Activated CD8-positive, alpha-beta memory T cell treated with anti-CD3 and anti-CD28 coated beads, Interleukin-2, amount 50 U/mL, for 24 hours (primary cell): ENCODE measurements around the gene CGNL1.

ENCODE experiments used
- DNase-seq: peaks from one replicate; pipeline ENCODE4 v3.0.0-alpha.2; 2020; ENCODE audit errors: extremely low read depth

Gene CGNL1

DNA sequence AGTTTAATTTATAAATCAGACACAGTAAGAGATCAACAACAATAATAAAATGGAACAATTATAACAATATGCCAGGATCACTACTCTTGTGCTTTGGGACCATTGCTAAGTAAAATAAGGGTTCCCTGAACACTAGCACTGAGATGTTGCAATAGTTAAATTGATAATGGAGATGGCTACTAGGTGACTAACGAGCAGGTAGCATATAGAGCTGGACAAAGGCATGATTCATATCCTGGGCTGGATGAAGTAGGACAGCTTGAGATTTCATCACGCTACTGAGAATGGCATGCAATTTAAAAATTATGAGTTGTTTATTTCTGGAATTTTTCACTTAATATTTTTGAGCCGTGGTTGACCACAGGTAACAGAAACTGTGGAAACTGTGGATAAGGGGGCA lies 194.7 kb downstream of the CGNL1 start:
- DNase-seq: no peak

DNA sequence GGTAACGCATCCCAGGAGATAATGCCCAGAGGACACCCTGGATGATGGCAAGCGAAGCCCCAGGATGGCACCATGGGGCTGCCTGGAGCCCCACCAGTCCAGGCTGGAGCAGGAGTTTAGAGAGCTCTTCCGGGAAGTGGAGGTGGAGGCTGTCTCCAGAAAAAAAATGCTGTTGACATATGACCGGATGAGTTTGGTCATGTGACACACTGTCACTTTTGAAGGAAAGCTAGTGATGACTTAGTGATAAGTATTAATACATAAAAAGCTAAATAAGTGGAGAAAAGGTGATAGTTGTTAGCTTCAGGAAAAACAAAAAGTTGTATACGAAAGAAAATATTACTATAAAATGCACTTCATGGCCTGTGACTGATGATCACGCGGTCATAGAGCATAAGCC lies 195.4 kb downstream of the CGNL1 start:
- DNase-seq: no peak

DNA sequence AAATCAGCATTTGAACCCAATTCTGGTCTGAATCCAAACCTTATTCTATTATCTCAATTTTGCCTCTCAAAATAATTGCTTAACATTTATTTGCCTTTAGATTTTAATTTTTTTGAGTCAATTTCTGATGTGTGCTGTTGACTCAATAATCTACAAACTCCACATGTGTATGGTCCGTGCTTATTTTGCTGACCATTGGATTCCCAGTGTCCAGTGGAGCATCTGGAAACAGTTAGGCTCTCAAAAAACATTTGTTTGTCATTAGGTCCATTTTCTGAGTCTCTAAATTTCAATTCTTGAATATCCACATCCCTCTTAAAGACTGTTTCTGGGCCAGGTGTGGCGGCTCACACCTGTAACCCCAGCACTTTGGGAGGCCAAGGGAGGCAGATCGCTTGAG lies 196.2 kb downstream of the CGNL1 start:
- no peak for DNase-seq

DNA sequence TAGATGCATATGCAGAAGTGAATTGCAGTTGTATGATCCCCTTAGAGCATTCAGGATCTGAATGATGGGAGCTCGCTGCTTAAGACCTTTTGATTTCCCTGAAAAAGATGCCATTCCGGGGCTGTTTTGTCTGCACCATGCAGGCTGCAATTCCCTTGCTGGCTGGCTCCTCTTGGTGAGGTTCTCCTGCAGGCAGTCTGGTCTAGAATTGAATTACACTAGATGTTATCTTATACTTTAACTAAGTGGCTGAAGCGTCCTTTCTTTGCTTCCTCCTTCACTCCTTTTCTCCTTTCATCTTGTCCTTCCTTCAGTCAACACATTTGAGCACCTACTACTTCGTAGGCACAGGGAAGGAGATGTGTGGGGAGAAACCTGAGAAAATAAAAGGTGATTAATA lies 196.8 kb downstream of the CGNL1 start:
- no peak for DNase-seq

DNA sequence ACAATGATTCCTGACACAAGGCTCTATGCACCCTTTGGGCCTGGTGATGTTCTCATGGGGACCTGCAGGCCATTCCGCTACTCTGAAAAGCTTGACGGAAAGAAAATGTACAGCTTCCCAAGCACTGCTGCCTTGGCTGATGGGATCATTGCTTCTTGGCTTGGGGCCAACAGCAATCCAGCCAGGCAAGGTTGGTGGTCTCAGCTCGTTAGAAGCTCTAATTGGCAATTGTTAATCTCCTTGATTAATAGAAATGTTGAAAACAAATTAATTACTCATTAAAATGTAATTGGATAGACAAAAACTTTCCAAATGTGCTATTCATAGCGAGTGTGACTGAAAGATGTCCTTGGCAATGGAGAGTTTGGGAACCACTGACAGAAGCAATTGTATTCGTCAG lies 199.1 kb downstream of the CGNL1 start:
- DNase-seq: no peak

DNA sequence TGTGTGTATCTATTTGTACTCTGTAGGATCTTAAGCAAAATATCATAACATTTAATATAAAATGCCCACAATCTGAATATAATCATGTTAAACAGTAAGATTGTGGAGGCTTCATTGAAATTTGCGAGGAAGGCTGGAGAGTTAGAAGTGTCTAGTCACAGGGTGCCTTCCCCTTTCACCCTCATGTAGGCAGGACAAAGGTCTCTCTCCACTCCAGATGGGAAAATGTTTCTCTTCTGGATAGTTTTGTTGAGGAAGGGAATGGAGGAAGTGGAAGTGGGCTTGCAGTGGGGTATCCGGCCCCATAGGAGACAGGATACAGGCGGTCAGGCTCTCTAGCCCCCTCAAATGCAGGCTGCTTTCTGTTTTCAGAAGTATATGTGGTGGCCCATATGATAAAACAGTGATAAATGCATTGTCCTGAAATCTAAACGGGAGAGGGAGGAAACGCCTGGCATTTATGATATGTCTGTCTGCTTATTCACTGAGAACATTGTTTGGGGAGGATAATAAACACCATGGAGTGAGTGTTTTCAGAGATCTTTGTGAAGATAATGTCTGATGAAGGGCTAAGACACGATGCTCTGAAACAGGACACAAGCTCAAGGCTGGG lies 202.1 kb downstream of the CGNL1 start:
- no peak for DNase-seq

DNA sequence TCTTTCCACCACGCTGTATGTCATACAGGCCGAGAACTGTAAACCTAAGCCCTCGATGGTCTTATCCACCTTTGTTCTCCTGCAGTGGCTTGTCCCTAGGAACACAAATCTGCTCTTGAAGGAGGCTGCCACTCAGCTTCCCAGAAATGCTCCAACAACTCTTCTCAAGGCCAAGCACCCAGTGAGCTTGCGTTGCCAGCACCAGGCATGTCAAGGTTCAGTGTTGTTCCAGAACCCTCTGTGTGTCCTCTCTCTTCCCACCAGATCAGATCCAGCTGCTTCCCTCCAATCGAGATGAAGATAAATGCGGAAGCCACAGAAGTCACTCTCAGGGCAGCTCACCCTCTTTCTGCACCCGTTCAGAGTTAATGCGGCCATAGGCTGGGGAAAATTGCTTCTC lies 204.1 kb downstream of the CGNL1 start:
- DNase-seq: no peak

DNA sequence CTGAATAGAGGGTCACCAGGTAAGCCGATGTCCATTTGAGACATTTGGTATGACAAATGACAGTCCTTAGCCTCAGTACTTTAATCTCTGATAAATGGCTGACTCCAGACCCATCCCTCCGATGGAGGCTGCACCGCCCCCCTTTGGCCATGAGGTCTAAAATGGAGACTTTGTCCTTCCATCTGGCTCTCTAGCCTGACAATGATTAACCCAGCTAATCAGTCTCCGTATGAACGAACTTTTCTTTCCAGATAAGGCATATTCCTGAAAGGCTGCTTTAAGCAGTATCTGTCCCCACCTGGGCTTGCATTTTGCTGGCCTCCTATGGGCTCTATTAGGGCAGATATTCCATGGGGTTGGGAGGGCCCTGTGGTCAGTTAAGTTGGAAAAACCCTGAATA lies 204.6 kb downstream of the CGNL1 start:
- no peak for DNase-seq

DNA sequence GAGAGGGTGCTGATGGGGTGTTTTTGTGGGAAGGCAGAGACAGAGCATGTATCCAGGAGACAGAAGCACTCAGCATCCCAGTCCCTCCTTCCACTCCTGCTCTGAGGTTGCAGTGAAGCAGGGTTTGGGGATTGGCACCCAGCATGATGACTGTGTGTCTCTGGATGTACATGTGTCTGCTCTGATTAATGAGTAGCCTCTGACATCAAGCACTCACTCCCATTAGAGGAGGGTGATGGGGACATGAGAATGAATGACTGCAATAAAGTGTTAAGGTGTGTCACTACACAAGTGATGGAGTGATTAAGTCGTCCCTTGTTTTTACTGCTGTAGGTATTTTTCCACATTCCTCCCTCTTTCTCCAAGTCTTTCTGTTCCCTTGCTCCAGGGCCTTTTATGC lies 205.8 kb downstream of the CGNL1 start:
- no peak for DNase-seq

DNA sequence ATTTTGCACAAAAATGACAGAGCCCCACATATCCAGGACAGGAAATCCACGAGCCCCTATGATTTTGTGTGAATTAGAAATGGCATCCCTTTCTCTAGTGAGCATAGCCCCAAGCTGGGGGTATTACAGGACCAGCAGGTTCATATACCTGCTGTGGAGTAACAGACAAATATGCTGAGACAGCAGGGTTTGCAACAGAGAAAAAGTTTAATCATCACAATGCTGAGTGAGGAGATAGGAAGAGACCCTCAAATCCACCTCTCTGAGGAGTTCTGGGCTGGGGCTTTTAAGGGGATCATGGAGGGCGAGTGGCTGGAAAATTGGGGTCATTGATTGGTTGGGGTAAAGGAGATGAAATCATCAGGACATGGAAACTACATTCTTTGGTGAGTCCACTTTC lies 207.0 kb downstream of the CGNL1 start:
- DNase-seq: no peak

DNA sequence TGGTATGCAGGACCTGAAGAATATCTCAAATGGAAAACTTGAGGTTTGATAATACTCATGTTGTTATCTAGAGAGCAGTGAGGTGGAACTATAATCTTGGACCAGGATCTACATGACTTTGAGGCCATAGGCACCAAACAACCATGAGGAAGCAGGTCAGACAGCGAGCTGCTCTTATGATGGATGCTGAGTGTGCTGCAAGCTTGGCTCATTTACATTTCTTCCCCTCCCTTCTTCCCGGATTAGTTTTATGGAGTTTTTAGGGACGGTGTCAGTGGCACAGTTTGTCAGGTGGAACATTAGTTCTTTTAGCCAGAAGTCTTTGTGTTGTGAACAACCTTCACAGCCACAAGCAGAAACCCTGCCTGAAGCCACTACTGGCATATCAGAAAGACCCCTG lies 207.4 kb downstream of the CGNL1 start:
- DNase-seq: no peak

DNA sequence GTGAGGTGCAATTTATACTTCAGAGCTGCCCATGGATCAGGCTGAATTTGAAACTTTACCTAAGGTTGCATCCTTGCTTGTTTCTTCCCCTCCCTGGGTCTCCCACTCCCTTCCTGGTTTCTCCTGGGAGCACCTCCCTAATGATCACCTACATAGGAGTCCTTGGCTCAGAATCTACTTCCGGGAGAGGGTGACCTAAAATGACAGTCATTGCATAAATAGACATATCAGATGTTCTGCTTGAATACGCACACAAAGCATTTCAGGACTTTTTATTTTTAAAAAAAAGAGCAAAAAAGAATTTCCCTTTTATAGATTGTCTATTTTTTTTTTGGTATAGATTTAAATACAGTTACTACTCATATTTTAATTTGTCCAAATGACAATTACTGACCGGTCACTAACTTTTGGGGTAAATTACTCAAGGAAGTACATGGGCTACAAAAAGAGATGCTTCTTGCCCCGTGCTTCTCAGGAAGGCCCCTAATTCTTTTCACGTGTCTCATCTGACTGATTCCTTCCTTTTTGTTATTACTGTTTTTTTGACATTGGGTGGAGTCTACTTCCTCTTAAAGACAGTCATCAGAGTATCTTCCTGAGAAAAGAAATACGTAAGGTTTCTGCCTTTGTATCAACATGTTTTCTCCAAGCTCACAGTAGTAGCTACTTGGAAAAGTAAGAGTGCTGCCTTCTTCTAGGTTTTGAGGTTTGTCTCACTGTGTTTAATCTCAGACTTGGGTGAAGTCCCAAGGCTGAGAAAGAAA lies 210.5 kb downstream of the CGNL1 start:
- no peak for DNase-seq

DNA sequence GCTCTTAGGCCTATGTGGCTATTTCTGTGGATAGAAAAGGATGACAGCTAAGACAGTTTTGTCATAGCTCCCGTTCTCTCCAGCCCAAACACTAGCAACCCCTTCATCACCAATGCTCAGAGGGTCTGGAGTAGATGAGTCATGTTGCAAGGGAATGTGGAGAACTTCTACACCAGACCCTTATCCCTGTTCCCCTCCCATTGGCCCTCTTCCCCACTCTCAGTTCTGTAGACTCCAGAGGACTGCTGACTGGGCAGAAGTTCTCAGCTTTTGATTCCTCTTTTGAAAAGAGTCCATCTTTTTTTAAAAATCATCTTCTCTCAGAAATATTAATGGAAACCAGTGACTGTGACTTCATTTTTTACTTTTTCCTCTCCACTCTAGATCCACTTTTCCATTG lies 213.0 kb downstream of the CGNL1 start:
- no peak for DNase-seq

DNA sequence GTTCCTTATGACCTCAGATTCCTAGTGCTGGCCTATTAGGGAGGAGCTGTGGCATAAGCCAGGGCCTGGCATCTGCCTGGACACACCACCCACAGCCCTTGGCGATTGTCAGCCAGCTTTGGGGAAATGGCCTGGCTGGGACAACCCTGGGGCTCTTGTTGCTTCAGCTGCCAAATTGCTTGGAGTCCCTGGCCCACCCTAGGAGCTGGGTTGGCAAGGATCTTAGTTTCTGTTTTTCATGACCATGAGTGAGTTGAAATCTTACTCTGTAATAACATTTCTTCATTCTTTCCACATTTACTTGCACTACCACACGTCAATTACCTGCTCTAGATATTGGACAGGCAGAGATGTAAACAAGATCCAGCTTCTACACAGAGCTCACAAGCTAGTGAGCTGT lies 213.4 kb downstream of the CGNL1 start:
- no peak for DNase-seq

DNA sequence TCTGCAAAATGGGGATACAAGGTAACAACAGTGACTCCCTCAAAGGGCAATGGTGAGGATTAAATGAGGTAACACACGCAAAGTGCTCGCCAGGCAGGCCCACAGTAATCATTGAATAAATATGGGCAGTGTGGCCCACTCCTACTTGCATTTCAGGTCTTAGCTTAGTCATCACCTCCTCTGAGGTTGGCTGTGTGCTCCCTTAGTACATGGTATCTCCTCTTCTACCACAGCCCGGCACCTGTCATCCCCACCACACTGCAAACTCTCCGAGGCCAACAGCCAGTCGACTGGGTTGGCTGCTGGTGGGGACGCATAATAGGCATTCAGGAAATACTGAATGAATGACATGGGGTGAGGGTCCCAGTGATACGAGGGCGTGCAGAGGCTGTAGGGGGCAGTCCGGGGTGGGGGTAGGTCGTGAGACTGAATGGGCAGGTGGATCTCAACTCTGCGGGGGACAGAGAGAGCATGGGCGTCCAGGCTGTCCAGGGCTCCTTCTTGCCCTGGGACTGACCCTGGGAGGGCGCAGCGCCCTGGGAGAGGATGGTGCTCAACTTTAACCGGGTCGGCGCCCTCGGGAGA lies 215.0 kb downstream of the CGNL1 start:
- DNase-seq: no peak

DNA sequence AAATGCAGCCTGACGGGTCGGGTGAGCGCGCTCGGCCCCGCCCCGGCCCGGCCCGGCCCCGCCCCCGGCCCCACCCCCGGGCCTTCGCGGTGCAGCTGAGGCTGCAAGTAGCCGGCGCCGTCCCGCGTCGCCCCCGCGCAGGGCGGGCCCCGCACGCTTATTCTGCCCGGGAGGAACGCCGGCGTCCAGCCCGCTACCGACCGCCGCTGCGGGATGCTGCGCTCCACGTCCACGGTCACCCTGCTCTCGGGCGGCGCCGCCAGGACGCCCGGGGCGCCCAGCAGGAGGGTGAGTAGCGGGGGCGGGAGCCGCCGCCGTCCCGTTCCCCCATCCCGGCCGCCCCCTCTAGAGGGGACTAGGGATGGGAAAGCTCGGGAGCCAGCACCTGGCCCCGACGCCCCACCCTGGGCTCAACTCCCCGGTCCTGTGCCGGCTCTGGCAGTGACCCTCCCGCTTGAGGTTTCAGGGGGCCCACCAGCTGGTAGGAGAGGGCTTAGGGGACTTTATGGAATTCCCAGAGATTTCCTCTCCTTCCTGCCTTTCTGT lies 215.6 kb downstream of the CGNL1 start, which contains the start of gene MYZAP:
Gene MYZAP (plus strand): TSS at position 83 of the 546 bp plus-strand sequence. CDS start 131 bp downstream, at position 214.
- no peak for DNase-seq

DNA sequence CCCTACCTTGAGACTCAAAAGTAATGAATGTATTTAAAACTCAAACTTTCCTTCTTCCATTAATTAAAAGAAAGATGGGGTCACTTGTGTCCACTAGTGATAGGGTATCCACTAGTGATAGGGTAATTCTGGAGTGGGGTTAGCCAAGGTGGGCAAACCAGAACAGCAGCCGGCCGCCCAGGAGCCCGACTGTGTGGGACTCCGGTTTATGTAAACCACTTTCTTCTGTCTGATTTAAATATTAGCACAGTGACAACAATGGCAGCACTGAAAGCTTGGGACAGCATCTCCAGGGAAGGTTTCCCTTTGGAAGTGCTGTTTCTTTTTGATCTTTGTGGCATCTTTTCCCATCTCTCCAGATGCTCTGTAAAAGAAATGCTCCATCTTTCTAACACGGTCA lies 216.1 kb downstream of the CGNL1 start:
- DNase-seq: no peak

DNA sequence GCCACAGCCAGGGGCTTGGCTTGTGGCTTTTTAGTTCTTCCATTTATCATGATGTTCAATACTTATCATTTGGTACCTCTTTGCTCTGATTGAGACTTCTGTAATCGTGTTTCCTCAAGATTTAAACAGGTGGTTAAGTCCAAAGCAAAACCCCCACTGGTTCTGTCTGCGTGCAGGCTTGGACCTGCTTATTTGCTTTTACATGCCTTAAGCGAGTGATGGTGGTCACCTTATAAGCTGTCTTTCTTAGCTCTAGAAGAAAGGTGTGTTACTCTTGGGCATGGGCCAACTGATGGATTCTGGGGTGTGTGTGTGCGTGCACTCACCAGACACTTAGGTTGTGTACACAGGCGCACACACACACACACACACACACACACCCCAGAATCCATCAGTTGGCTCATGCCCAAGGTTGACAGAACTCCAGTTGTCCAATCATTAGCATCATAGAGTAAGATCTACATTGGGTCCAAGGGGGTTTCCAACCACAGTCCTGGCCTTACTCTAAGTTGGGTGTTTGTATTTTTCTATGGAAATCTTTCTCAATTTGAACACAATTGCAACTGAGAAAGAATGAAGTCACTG lies 216.6 kb downstream of the CGNL1 start:
- DNase-seq: no peak

DNA sequence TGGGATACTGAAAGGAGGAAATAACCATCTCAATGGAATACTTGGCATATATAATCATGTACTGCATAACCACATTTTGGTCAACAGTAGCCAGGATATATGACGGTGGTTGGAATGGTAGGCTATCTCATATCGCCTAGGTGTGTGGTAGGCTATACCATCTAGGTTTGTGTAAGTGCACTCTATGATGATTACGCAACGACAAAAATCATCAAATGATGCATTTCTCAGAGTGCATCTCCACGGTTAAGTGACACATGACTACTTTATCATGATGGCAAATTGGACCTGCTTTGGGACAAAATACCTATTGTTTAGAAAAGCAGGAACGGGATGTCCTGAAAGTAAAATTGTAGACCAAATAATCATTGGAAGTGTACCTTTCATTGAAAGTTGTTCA lies 218.2 kb downstream of the CGNL1 start:
- no peak for DNase-seq

DNA sequence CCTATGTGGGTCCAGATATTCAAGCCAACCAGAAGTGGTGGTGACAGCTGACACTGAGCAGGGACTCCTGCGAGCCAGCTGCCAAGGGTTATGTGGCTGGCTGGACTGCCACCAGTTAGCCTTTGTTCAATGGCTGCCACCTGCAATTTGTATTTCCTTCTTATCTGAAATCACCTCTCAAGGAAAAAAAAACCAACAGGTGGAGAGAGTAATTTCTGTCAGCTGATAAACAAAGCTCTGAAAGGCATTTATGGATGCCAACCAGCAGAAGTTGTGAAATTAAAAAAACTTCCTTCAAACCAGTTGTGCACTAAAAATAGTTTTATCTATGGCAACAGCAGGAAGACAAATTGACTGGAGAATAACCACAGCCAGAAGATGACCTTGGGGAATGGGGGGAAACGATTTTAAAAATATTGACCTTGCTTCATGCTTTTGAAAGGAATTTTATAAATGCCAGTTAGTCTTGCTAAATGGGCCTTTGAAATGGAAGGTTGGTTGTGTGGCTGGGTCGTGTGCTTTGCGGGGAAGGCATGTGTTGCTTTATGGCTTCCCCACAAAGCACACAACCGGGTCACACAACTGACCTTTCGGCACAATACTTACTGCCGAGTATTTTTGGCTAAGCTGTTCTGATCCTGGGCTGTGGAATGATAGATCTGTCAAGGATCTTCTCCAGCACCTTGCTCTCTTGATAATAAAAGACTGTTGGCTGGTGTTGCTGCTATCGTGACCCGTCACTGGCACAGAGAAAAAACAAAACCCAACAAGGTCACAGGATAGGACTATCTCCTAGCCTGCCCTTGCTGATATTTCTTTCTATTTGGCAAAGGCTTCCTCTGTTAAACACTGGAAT lies 218.9 kb downstream of the CGNL1 start:
- DNase-seq: no peak

DNA sequence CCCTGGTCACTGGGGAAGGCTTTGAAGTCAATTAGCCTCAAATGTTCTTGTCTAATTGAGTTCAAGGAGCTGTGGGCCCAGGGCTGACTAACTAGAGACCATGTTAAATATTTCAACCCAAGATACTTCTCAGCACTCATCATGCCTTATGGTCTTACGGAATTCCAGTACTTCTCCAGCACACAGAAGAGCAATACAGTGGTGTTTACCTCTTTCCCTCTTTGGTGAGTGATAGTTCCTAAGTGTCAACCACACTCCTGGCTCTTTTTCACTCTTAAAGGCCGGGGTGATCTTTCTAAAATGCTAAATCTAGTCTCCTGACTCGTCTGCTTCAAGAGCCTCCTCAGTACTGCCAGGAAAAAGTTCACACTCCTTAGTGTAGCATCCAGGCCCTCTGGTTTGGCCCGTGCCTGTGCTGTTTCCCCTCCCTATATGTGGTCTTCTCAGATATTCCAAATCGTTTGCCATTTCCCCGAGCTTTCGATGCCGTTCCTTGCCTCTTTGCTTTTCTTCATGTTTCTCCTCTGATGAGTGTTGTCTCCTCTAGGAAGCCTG lies 220.1 kb downstream of the CGNL1 start:
- no peak for DNase-seq
